Transverse colon (tissue), 4 donors: ENCODE data around the gene EDAR.

Experiments
- POLR2AphosphoS5 ChIP-seq, 3 donors: sonication (generic); formaldehyde crosslinking; IDR thresholded peaks; one replicate each; pipeline ENCODE4 v1.6.1; 2016; ENCODE audit warnings: antibody characterized with exemption in 3 of 3
- TF ChIP-seq, protein P1 (sequence below), 5 experiments: fragments of 200-600 bp in 3 of 5; fragments of 450-650 bp in 2 of 5; sonication (generic) in 3 of 5; IDR thresholded peaks; 1 replicate in 2 of 5; 2 replicates in 3 of 5; pipeline ENCODE4 v1.5.1; 2016 to 2017; ENCODE audit warnings: antibody characterized with exemption in 5 of 5, inconsistent platforms in 3 of 5, mild to moderate bottlenecking in 2 of 5, moderate library complexity in 1 of 5

DNA sequence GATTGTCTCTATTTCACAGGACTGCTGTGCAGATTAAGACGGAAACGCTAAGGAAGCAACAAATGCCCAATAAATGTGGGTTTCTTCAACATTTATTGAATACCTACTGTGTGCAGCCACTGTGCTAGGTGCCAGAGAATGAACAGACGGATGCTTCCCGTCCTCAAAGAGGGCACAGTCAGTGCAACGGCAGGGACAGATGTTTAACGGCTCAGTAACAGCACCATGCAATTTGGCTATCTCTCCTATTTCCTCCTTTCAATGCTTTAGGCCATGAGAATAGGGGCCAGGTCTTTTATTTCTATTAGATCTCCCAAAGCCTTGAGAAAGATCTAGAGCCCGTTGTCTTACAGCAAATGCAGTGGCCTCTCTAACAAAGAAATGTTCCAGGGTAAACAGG lies 7.2 kb downstream of the EDAR start:
- TF ChIP-seq POLR2AphosphoS5 (IDR thresholded peaks at IDR 0.05) = no peak
- TF ChIP-seq, protein P1, sequence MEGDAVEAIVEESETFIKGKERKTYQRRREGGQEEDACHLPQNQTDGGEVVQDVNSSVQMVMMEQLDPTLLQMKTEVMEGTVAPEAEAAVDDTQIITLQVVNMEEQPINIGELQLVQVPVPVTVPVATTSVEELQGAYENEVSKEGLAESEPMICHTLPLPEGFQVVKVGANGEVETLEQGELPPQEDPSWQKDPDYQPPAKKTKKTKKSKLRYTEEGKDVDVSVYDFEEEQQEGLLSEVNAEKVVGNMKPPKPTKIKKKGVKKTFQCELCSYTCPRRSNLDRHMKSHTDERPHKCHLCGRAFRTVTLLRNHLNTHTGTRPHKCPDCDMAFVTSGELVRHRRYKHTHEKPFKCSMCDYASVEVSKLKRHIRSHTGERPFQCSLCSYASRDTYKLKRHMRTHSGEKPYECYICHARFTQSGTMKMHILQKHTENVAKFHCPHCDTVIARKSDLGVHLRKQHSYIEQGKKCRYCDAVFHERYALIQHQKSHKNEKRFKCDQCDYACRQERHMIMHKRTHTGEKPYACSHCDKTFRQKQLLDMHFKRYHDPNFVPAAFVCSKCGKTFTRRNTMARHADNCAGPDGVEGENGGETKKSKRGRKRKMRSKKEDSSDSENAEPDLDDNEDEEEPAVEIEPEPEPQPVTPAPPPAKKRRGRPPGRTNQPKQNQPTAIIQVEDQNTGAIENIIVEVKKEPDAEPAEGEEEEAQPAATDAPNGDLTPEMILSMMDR (IDR thresholded peaks at IDR 0.05) = no peak
